Mucosa of descending colon (tissue), 3 donors: ENCODE measurements around the gene FHL2. TPM values are rescaled to one million over a fixed set of nuclear protein-coding genes. Genes with fewer than 3 reads are reported as not detected.

Experiments
- ATAC-seq: fragments of 200-7000 bp; cut with Tn5 transposase; one replicate; pipeline ENCODE4 v1.9.1; 2020; ENCODE audit warnings: mild to moderate bottlenecking, moderate library complexity
- DNase-seq, 3 donors: peaks; one replicate each; pipeline ENCODE4 v3.0.0-alpha.2; 2020
- H3K36me3 ChIP-seq: fragments of 200-600 bp; one replicate; pipeline ENCODE4 v1.8.0; 2021; ENCODE audit warnings: low read depth, mild to moderate bottlenecking
- H3K4me1 ChIP-seq: fragments of 200-600 bp; one replicate; pipeline ENCODE4 v1.8.0; 2021; ENCODE audit warnings: low read depth, mild to moderate bottlenecking
- H3K4me3 ChIP-seq: fragments of 200-600 bp; one replicate; pipeline ENCODE4 v1.8.0; 2021; ENCODE audit warnings: mild to moderate bottlenecking
- H3K9me3 ChIP-seq: fragments of 200-600 bp; one replicate; pipeline ENCODE4 v1.8.0; 2021; ENCODE audit warnings: mild to moderate bottlenecking
- intact Hi-C, 2 donors: fragments of 100-400 bp; cut with DNase I in 1 of 2; cut with micrococcal nuclease in 1 of 2; formaldehyde crosslinking; loops; one replicate each; pipeline versions ENCODE4 v1.11.0 to v1.11.1; 2022; cut with DNase I, micrococcal nuclease
- total RNA-seq, 3 donors: library from RNA; stranded (reverse); fragmentation: NEBNext Ultra II Directional in 2 of 3; extraction: Animal tissue kit (Norgen Biotek cat#: 25700) in 2 of 3; gene quantifications; one replicate each; pipeline versions ENCODE4 v1.2.1 to v1.2.4, GENCODE V29; 2021 to 2023
- TF ChIP-seq, protein P1 (sequence below): fragments of 200-600 bp; IDR thresholded peaks from one replicate; pipeline ENCODE4 v1.8.0; 2022; ENCODE audit warnings: antibody characterized with exemption, mild to moderate bottlenecking
- donor health status: DM: no; HTN: no; CAD: no; lungs with moderate emphysema.
- donor health status: DM: no; HTN: no; CAD: no.
- donor health status: DM: no; HTN: yes; CAD: no.

The FHL2 gene
- total RNA-seq, 3 donors from 2014 or later: 109 to 132 (median 113) TPM

GRCh38 chr2:105391058-105391627, 7.7 kb downstream of the FHL2 start:
- H3K4me3 ChIP-seq: no peak overlapping the region
- TF ChIP-seq, protein P1, sequence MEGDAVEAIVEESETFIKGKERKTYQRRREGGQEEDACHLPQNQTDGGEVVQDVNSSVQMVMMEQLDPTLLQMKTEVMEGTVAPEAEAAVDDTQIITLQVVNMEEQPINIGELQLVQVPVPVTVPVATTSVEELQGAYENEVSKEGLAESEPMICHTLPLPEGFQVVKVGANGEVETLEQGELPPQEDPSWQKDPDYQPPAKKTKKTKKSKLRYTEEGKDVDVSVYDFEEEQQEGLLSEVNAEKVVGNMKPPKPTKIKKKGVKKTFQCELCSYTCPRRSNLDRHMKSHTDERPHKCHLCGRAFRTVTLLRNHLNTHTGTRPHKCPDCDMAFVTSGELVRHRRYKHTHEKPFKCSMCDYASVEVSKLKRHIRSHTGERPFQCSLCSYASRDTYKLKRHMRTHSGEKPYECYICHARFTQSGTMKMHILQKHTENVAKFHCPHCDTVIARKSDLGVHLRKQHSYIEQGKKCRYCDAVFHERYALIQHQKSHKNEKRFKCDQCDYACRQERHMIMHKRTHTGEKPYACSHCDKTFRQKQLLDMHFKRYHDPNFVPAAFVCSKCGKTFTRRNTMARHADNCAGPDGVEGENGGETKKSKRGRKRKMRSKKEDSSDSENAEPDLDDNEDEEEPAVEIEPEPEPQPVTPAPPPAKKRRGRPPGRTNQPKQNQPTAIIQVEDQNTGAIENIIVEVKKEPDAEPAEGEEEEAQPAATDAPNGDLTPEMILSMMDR: no peak
- H3K4me1 ChIP-seq: peaks cover 33% of the 10 kb centered on the region
- H3K9me3 ChIP-seq: no peaks in the 10 kb centered on the region
- intact Hi-C loops: no loop called here
- DNase-seq (no peak), ATAC-seq (peak; percentile 26)
- H3K36me3 ChIP-seq: no peaks in the 10 kb centered on the region

- TF ChIP-seq, protein P1: no peak
- ATAC-seq (no peak), DNase-seq (no peak)
- Histone ChIP-seq H3K4me3 (no peak overlapping the region), H3K36me3 (no peaks in the 10 kb centered on the region), H3K4me1 (peaks cover 33% of the 10 kb centered on the region), H3K9me3 (no peaks in the 10 kb centered on the region)
- intact Hi-C loops: no loop called here
These were observed 8.4 kb downstream of the FHL2 start for GRCh38 chr2:105390454-105390853.

- DNase-seq (no peak), ATAC-seq (no peak)
- no peak overlapping the region for H3K4me3 ChIP-seq
- no peaks in the 10 kb centered on the region for H3K9me3 ChIP-seq
- H3K36me3 ChIP-seq: no peaks in the 10 kb centered on the region
- intact Hi-C loops: no loop called here
- TF ChIP-seq, protein P1: no peak
- H3K4me1 ChIP-seq: peaks cover 38% of the 10 kb centered on the region
These were observed 9.9 kb downstream of the FHL2 start for GRCh38 chr2:105388971-105389381.

DNA sequence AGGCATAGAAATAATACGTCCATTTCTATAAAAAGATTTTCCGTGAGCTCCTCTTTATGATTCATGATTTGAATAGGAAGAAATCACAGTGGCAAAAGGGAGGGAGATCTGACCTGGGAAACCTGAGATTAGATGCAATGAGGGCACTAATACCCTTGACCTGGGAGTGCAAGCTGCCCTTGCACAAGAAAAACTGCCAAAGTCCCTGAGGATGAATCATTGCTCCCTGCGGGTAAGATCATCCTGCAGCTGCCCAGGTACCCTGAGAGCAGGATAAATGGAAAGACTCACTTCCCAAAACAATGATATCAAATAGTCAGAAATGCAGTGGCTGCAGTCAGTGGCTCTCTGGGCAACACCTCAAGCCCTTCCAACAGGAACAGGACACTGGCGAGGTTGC, 11.6 kb downstream of the FHL2 start:
- H3K4me3 ChIP-seq: no peak overlapping the region
- no peak for DNase-seq
- TF ChIP-seq, protein P1: no peak
- H3K36me3 ChIP-seq: no peaks in the 10 kb centered on the region
- intact Hi-C loops: no loop called here
- H3K4me1 ChIP-seq: peaks cover 33% of the 10 kb centered on the region
- peak; percentile 27 for ATAC-seq
- H3K9me3 ChIP-seq: no peaks in the 10 kb centered on the region

DNA sequence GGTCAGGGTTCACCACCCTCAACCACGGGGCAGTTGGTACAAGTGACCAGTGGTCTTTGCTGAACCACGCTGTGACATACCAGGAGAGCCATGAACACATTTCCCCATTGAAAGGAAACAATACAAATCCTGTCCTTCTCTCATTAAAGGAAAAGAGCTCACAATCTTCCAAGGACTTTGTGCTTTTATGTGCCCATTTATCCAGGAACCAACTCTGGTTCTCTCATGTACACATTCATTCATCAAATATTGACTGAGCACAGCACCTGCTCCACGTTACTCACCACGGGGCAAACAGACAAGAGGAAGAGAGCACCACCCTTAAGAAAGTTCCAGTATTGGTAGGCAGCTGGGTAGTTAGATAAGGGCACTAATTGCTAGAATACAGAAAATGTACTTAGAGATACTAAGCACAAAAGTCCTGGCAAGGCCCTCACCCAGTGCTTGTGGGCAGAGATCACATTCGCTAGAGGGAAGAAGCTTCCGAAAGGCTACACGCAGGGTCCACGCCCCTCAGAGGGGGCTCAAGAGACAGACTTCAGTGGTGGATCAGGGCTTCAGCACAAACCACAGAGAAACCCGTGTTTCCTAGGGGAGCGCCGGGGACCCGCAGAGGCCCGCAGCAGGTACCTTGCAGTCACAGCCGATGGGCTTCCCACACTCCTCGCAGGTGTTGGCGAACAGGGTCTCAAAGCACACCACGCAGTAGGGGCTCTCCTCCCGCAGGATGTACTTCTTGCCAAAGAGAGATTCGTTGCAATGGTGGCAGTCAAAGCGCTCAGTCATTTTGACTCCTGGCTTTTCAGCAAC, 12.9 kb downstream of the FHL2 start:
- Histone ChIP-seq H3K9me3 (no peaks in the 10 kb centered on the region), H3K4me3 (no peak overlapping the region), H3K36me3 (no peaks in the 10 kb centered on the region), H3K4me1 (peaks cover 30% of the 10 kb centered on the region)
- DNase-seq (peak in 1 of 3 donors; percentile 72), ATAC-seq (peak; percentile 95)
- TF ChIP-seq, protein P1: no peak
- intact Hi-C loops: no loop called here
